DMS 273 (cell line): ENCODE measurements around the gene HLA-E.
A peak's percentile ranks its signal among the peaks of the same experiment; 100 is the strongest.
"Not testable (repeated sequence)": the region's sequence is repeated elsewhere in the genome, so short reads cannot be mapped to it uniquely, and the experiment has no call there.

Experiments used
- DNase-seq: peaks from one replicate; lab custom pipeline; 2025; ENCODE audit not compliant: unreplicated experiment; lab: John Stamatoyannopoulos, UW

Gene HLA-E

GRCh38 chr6:30500421-30501355 is 11.4 kb downstream of the HLA-E start:
- DNase-seq = peak; percentile 53

DNA sequence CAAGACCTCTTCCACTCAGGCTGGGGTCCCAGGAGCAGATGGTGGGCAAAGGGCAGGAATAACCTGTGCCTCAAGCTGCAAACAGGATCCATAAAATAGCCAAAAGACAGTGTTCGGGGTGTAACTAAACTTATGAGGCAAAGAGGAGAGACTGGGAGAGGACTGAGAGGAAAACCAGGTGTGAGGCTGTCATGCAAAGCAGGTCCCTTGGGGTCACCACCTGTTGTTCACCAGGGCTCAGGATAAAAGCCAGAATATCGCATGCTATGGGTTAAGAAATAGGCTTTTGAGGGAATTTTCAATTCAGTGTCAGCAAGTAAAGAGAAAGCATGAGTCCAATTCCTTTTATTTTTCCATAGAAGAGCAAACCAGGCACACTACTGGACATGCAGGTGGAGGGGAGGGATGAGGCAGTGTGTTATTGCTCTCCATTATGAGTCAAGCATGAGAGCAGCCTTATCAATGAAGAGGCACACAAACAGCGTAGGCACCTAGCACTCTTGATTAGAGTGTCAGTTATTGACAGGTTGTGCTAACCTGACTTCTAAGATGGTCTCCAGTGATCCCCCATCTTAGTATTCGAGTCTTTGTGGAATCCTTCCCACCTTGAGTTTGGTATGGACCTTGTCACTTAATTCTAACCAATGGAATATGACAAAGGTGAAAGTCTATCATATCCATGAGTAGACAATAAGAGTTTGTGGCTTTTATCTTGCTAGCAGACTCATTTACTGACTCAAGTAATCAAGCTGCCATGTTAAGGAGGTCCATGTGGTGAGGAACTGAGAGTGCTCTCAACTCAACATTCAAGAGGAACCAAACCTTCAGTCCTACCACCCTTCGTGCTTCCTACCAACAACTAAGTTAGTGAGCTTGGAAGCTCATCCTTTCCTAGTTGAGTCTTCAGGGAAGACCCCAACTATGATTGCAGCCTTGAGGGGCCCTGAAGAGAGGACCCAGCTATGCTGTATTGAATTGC is 18.8 kb downstream of the HLA-E start:
- no peak for DNase-seq

DNA sequence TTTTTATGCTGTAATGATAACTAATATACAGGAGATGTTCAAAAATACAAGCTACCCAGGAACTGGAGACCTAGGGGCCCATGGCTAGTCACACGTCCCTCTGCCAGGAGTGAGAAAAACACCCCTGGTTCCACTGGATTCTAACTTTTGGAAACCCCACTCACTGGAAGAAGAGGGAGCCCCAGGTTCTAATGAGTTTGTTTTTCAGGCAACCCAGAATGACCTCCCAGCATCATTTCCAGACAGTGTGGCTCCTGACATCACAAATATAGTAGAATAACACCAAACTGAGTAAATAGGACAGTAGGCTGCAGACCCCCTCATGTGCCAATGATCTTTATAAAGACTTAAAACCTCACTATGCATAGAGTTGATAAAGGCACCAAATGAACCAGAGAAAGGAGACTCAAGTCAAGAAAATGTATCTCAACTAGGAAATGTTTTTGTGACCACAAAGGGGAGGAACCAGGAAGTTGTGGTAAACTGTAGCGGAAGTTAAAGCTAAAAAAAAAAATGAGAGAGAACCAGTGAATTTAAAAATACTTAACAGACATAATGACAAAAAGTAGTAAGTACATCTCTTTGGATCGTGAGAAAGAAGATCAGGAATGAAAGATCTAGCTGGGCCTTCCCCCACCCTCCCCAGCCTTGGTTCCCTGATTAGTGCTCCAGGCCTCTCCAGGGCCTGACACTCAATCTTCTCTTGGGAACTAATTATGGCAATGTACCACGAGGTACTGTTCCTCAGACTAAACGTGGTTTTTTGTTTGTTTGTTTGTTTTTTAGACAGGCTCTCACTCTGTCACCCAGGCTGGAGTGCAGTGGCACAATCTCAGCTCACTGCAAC is 19.8 kb downstream of the HLA-E start:
- no peak for DNase-seq

GRCh38 chr6:30510419-30511168 is 21.3 kb downstream of the HLA-E start:
- DNase-seq = no peak

- DNase-seq = no peak
These were observed 21.8 kb downstream of the HLA-E start for GRCh38 chr6:30511169-30511546.

GRCh38 chr6:30513451-30513850 is 24.1 kb downstream of the HLA-E start:
- DNase-seq = no peak

- no peak for DNase-seq
These were observed 25.8 kb downstream of the HLA-E start for GRCh38 chr6:30515106-30515505.

DNA sequence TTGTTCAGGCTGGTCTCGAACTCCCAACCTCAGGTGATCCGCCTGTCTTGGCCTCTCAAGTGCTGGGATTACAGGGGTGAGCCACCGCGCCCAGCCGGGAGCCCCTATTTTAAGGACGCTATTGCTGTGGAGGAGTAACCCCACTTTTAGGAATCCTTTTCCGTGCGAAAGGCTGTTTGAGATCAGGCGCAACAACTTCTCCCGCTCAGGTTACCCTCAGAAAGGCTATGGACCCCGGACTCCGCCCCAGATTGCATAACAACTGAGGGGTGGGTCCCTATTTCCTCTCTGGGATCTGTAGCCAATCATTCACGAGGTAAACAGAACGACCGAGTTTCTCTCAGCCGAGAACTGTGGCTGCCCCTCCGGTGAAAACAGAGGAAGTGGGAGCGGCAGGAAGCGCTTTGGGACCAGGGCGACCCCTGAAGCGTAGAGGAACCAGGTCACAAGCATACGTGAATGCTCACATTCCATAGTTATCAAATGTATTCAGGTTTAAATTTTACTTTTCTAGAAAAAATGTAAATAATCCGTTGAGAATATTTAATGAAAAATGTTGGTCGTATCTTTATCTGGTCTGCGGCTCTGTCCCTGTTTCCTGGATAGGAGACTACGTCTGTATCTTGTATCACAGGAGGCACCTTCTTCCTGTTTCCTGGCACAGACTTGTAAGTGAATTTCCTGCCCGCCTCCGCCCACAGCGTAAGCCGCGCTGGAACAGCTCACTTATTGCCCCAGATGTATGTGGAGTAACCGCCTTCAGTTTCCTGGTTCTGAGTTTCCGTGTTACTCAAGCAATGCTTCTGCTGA is 26.8 kb downstream of the HLA-E start:
- DNase-seq = peak; percentile 93

GRCh38 chr6:30516754-30517076 is 27.4 kb downstream of the HLA-E start:
- not testable (repeated sequence) for DNase-seq

- not testable (repeated sequence) for DNase-seq
These were observed 28.6 kb downstream of the HLA-E start for GRCh38 chr6:30517767-30518504.

DNA sequence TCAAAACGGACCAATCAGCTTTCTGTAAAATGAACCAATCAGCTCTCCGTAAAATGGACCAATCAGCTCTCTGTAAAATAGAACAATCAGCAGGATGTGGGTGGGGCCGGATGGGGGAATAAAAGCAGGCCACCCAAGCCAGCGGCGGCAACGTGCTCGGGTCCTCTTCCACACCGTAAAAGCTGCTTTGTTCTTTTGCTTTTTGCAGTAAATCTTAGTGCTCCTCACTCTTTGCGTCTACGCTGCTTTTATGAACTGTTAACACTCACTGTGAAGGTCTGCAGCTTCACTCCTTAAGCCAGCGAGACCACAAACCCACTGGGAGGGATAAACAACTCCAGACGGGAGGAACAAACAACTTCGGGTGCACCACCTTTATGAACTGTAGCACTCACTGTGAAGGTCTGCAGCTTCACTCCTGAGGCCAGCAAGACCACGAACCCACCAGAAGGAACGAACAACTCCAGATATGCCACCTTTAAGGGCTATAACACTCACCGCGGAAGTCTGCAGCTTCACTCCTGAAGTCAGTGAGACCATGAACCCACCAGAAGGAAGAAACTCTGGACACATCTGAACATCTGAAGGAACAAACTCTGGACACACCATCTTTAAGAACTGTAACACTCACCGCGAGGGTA is 29.3 kb downstream of the HLA-E start:
- not testable (repeated sequence) for DNase-seq

- DNase-seq = no peak
These were observed 31.2 kb downstream of the HLA-E start for GRCh38 chr6:30520522-30520921.

DNA sequence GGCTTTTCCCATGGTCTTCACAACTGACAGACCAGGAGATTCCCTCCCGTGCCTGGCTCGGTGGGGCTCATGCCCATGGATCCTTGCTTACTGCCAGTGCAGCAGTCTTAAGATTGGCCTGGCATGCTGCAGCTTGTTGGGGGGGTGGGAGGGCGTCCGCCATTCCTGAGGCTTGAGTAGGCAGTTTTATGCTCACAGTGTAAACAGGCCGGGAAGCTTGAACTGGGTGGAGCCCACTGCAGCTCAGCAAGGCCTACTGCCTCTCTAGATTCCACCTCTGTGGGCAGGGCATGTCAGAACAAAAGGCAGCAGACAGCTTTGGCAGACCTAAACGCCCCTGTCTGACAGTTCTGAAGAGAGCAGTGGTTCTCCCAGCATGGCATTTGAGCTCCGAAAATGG is 31.8 kb downstream of the HLA-E start:
- not testable (repeated sequence) for DNase-seq

- DNase-seq = not testable (repeated sequence)
These were observed 32.6 kb downstream of the HLA-E start for GRCh38 chr6:30521952-30522351.

GRCh38 chr6:30526444-30526843 is 37.1 kb downstream of the HLA-E start:
- not testable (repeated sequence) for DNase-seq

GRCh38 chr6:30529349-30529875 is 40.1 kb downstream of the HLA-E start:
- DNase-seq = not testable (repeated sequence)

- DNase-seq = no peak
These were observed 40.7 kb downstream of the HLA-E start for GRCh38 chr6:30530014-30530413.
